IPS DF 6.9 (cell line): ENCODE measurements around the gene TMEM161B.

Source experiments
- DNase-seq: peaks from one replicate; pipeline ENCODE4 v3.0.0-alpha.2; 2013; ENCODE audit warnings: low read depth, low spot score
- H3K27ac ChIP-seq: one replicate; pipeline ENCODE4 v1.5.1; 2013; ENCODE audit warnings: low read length, control low read depth
- H3K27me3 ChIP-seq: 2 replicates; pipeline ENCODE4 v1.6.1; 2013; ENCODE audit warnings: mild to moderate bottlenecking, low read length; ENCODE audit not compliant: control insufficient read depth, insufficient read depth
- H3K36me3 ChIP-seq: 2 replicates; pipeline ENCODE4 v1.6.1; 2013; ENCODE audit warnings: low read length; ENCODE audit not compliant: control insufficient read depth, insufficient read depth
- H3K4me1 ChIP-seq: 2 replicates; pipeline ENCODE4 v1.6.1; 2013; ENCODE audit warnings: low read length; ENCODE audit not compliant: control insufficient read depth, insufficient read depth
- H3K4me3 ChIP-seq: 2 replicates; pipeline ENCODE4 v1.5.1; 2013; ENCODE audit warnings: mild to moderate bottlenecking, low read length
- H3K9me3 ChIP-seq: 2 replicates; pipeline ENCODE4 v1.6.1; 2013; ENCODE audit warnings: low read length, inconsistent platforms; ENCODE audit not compliant: control insufficient read depth, insufficient read depth
- WGBS: extraction: QIAGEN DNeasy Blood & Tissue Kit; methylation state at CpG from one replicate; pipeline ENCODE4 v1.1.7; 2013; ENCODE audit warnings: mixed read lengths, missing lambda C conversion rate; ENCODE audit not compliant: insufficient read length, insufficient coverage; 5-methylcytosine and 5-hydroxymethylcytosine counted together

Gene TMEM161B

GRCh38 chr5:88268385-88269184, at the start of gene TMEM161B:
Gene TMEM161B, minus strand, starts transcription at chr5:88268845. Its CDS starts 122 bp downstream, at chr5:88268723.
- Histone ChIP-seq H3K4me1 (no peaks in the 10 kb centered on the region), H3K27me3 (no peaks in the 10 kb centered on the region), H3K36me3 (no peaks in the 10 kb centered on the region), H3K4me3 (peak within 1 kb of the TSS; percentile 64), H3K9me3 (no peaks in the 10 kb centered on the region), H3K27ac (no peak within 1 kb of the TSS)
- no CpG with 5 or more reads among the region's 46 CpGs for WGBS
- peak; percentile 72 for DNase-seq

GRCh38 chr5:88304356-88304755, 35.7 kb upstream of the TMEM161B start:
- Histone ChIP-seq H3K27me3 (no peaks in the 10 kb centered on the region), H3K27ac (no peak overlapping the region), H3K4me1 (no peaks in the 10 kb centered on the region), H3K36me3 (no peaks in the 10 kb centered on the region), H3K9me3 (no peaks in the 10 kb centered on the region), H3K4me3 (no peak overlapping the region)
- WGBS = no CpG with 5 or more reads among the region's 2 CpGs
- no peak for DNase-seq

- no peaks in the 10 kb centered on the region for H3K9me3 ChIP-seq
- no peak overlapping the region for H3K27ac ChIP-seq
- H3K27me3 ChIP-seq = no peaks in the 10 kb centered on the region
- DNase-seq = no peak
- H3K4me3 ChIP-seq = no peak overlapping the region
- H3K4me1 ChIP-seq = no peaks in the 10 kb centered on the region
- H3K36me3 ChIP-seq = no peaks in the 10 kb centered on the region
Measured at GRCh38 chr5:88298425-88298824, 29.8 kb upstream of the TMEM161B start.

GRCh38 chr5:88290801-88291200, 22.2 kb upstream of the TMEM161B start:
- H3K9me3 ChIP-seq = no peaks in the 10 kb centered on the region
- H3K27me3 ChIP-seq = no peaks in the 10 kb centered on the region
- no peak overlapping the region for H3K27ac ChIP-seq
- H3K4me1 ChIP-seq = no peaks in the 10 kb centered on the region
- DNase-seq = no peak
- WGBS = no CpG with 5 or more reads among the region's 3 CpGs
- no peaks in the 10 kb centered on the region for H3K36me3 ChIP-seq
- no peak overlapping the region for H3K4me3 ChIP-seq

- H3K27me3 ChIP-seq = no peaks in the 10 kb centered on the region
- H3K4me1 ChIP-seq = no peaks in the 10 kb centered on the region
- WGBS = no CpG with 5 or more reads among the region's 5 CpGs
- H3K4me3 ChIP-seq = no peak overlapping the region
- no peaks in the 10 kb centered on the region for H3K9me3 ChIP-seq
- no peak for DNase-seq
- no peak overlapping the region for H3K27ac ChIP-seq
- no peaks in the 10 kb centered on the region for H3K36me3 ChIP-seq
Measured at GRCh38 chr5:88288528-88289197, 20.0 kb upstream of the TMEM161B start.

- H3K4me1 ChIP-seq = no peaks in the 10 kb centered on the region
- WGBS = no CpG with 5 or more reads among the region's 4 CpGs
- no peak overlapping the region for H3K4me3 ChIP-seq
- H3K9me3 ChIP-seq = no peaks in the 10 kb centered on the region
- no peak for DNase-seq
- no peaks in the 10 kb centered on the region for H3K36me3 ChIP-seq
- H3K27me3 ChIP-seq = no peaks in the 10 kb centered on the region
- H3K27ac ChIP-seq = no peak overlapping the region
Measured at GRCh38 chr5:88287846-88288527, 19.3 kb upstream of the TMEM161B start.

GRCh38 chr5:88287302-88287701, 18.7 kb upstream of the TMEM161B start:
- no peaks in the 10 kb centered on the region for H3K27me3 ChIP-seq
- H3K36me3 ChIP-seq = no peaks in the 10 kb centered on the region; the same call in 1 of the 2 replicates
- H3K9me3 ChIP-seq = no peaks in the 10 kb centered on the region
- no peak for DNase-seq
- H3K27ac ChIP-seq = no peak overlapping the region
- H3K4me1 ChIP-seq = no peaks in the 10 kb centered on the region
- H3K4me3 ChIP-seq = no peak overlapping the region
- no CpG with 5 or more reads among the region's 3 CpGs for WGBS

- H3K4me1 ChIP-seq = no peaks in the 10 kb centered on the region
- no peak overlapping the region for H3K27ac ChIP-seq
- no peaks in the 10 kb centered on the region; the same call in 1 of the 2 replicates for H3K36me3 ChIP-seq
- DNase-seq = no peak
- H3K27me3 ChIP-seq = no peaks in the 10 kb centered on the region
- no peak overlapping the region for H3K4me3 ChIP-seq
- no peaks in the 10 kb centered on the region for H3K9me3 ChIP-seq
Measured at GRCh38 chr5:88283690-88284089, 15.0 kb upstream of the TMEM161B start.

- no peaks in the 10 kb centered on the region; the same call in 1 of the 2 replicates for H3K36me3 ChIP-seq
- no peak overlapping the region for H3K4me3 ChIP-seq
- H3K9me3 ChIP-seq = no peaks in the 10 kb centered on the region
- no peak overlapping the region for H3K27ac ChIP-seq
- H3K4me1 ChIP-seq = no peaks in the 10 kb centered on the region
- no peaks in the 10 kb centered on the region for H3K27me3 ChIP-seq
- DNase-seq = no peak
- WGBS = no CpG with 5 or more reads among the region's 3 CpGs
Measured at GRCh38 chr5:88281322-88281721, 12.7 kb upstream of the TMEM161B start.

- H3K9me3 ChIP-seq = no peaks in the 10 kb centered on the region
- no peak for DNase-seq
- H3K4me1 ChIP-seq = no peaks in the 10 kb centered on the region
- WGBS = no CpG with 5 or more reads among the region's 1 CpG
- no peaks in the 10 kb centered on the region for H3K27me3 ChIP-seq
- H3K27ac ChIP-seq = no peak overlapping the region
- no peak overlapping the region for H3K4me3 ChIP-seq
- H3K36me3 ChIP-seq = no peaks in the 10 kb centered on the region; the same call in 1 of the 2 replicates
Measured at GRCh38 chr5:88279584-88279983, 10.9 kb upstream of the TMEM161B start.
